Vagina (tissue), 2 donors: ENCODE results near the gene ACOX3.

ENCODE experiments used
- POLR2AphosphoS5 ChIP-seq, 2 donors: sonication (generic); formaldehyde crosslinking; IDR thresholded peaks; one replicate each; pipeline ENCODE4 v1.9.0; 2017; ENCODE audit warnings: antibody characterized with exemption in 2 of 2, mild to moderate bottlenecking in 2 of 2, low read depth in 1 of 2; ENCODE audit not compliant: insufficient read depth in 1 of 2
- TF ChIP-seq, protein P1 (sequence below), 3 experiments: fragments of 450-650 bp in 2 of 3; fragments of 200-600 bp in 1 of 3; sonication (generic) in 1 of 3; IDR thresholded peaks; one replicate each; pipeline ENCODE4 v1.5.1; 2017 to 2019; ENCODE audit warnings: antibody characterized with exemption in 3 of 3, mild to moderate bottlenecking in 2 of 3, moderate library complexity in 2 of 3

DNA sequence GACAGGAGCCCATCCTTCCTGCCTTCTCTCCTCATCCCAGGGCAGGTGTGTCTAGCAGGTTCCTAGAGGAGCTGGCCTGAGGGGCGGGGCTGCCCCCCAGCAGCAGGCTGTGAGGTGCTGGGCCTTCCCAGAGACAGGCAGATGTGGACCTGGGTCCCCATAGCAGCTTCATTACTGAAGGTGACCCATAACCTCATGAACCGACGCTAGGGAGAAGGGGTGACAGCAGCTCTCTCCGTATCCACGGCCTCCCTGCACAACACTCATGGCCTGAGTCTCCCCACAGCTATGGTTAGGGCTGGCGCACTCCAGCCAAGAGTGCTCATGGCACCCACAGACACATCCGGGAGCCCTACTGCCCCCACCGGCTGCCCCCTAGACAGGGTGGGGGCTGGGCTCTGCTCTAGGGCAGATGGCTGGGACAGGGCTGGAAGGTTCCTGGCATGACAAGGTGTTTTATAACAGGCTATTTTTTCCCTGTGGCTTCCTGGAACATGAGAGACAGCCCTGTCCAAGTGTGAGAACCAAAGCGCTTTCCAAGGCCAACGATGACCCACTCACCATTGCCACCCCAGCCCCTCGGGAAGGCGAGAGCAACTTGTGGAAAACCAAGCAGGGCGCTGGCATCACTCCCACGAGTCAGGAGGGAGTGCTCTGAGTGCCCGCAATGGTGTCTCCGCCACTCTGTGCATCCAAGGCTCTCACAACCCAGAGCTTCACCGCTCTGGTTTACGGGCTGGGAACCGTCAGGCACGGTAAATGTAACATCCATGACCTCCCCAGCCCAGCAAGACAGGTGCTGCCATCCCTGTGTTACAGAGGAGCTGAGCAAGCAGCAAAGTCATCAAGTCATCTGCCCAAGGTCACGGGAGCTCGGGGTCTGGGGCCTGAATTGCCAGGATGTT lies 59.8 kb downstream of the ACOX3 start:
- TF ChIP-seq, protein P1, sequence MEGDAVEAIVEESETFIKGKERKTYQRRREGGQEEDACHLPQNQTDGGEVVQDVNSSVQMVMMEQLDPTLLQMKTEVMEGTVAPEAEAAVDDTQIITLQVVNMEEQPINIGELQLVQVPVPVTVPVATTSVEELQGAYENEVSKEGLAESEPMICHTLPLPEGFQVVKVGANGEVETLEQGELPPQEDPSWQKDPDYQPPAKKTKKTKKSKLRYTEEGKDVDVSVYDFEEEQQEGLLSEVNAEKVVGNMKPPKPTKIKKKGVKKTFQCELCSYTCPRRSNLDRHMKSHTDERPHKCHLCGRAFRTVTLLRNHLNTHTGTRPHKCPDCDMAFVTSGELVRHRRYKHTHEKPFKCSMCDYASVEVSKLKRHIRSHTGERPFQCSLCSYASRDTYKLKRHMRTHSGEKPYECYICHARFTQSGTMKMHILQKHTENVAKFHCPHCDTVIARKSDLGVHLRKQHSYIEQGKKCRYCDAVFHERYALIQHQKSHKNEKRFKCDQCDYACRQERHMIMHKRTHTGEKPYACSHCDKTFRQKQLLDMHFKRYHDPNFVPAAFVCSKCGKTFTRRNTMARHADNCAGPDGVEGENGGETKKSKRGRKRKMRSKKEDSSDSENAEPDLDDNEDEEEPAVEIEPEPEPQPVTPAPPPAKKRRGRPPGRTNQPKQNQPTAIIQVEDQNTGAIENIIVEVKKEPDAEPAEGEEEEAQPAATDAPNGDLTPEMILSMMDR (IDR thresholded peaks at IDR 0.05) = no peak
- TF ChIP-seq POLR2AphosphoS5 (IDR thresholded peaks at IDR 0.05; ENCODE audit: insufficient read depth in 1 of 2, low read depth in 1 of 2) = no peak
